ENCODE data around the gene CFAP99. TPM values are rescaled to one million over a fixed set of nuclear protein-coding genes. Genes with fewer than 3 reads are reported as not detected.

CFAP99 gene
- total and polyA plus RNA-seq, 9 of the 15 experiments (the other 6 are each of a cell fraction or from before 2014, with no cell fraction given), result 0.07 to 0.18 (median 0.09) TPM; not detected in 6

- TF ChIP-seq SMC3 (conservative IDR thresholded peaks at IDR 0.05; ENCODE audit: insufficient read depth, low read depth, low read length) (no peak), CBX3 (IDR thresholded peaks at IDR 0.05; ENCODE audit: borderline replicate concordance in 1 of 2, low read length in 2 of 2) (no peak), MGA (IDR thresholded peaks at IDR 0.05) (no peak), ZNF280B (CRISPR knock-in tag; IDR thresholded peaks at IDR 0.05) (no peak), ILF3 (IDR thresholded peaks at IDR 0.05; ENCODE audit: borderline replicate concordance) (no peak), TCFL5 (CRISPR knock-in tag; conservative IDR thresholded peaks at IDR 0.05) (no peak), ZFP91 (CRISPR knock-in tag; IDR thresholded peaks at IDR 0.05) (no peak), ZSCAN29 (IDR thresholded peaks at IDR 0.05) (no peak), ZHX1 (conservative IDR thresholded peaks at IDR 0.05; ENCODE audit: low read length) (no peak)
Measured at GRCh38 chr4:2413821-2414610, 4.7 kb upstream of the CFAP99 start (continued).

Data from K562 (cell line).